Hypothalamus (tissue), 51 donors: ENCODE measurements around the gene ARHGAP10.

Experiments
- DNase-seq, 51 donors: peaks; one replicate each; lab custom pipeline; 2025; lab: John Stamatoyannopoulos, UW

The ARHGAP10 gene

DNA sequence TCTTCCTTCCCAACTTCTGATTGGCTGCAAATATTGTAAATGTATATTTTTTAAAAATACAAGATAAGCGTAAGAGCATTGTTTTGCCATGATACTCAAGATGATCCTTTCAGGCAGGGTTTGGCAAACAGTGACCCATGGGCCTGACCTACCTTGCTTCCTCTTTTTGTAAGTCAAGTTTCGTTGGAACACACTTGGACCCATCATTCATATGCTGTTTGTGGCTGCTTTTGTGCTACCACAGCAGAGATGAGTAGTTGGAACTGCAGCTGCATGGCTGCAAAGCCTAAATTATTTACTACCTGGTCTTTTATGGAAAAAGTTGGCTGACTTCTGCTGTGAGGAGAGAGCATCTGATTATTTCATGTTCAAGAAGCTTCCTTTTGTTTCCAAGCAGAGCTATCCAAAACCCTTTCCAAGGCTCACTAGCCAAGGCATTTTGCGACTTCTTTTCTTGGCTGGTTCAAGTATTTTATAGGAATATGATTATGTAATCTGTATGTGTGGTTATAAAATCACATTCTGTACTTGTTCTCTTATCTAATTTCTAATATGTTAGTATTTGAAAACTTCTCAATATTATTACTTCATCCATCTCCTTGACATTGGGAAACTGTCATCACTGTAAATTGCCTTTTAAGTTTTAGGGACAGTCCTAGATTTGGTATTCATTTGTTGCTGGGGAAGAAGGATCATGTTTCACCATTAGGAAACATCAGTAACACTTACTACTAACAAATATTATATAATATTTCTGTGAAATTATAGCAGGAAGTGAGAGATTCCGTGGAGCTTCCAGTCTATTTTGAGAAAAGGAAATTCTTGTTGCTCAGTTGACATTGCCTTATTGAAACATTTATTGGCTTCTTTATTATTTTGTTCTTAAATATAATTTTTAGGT is 109.2 kb downstream of the ARHGAP10 start:
- DNase-seq = no peak

- peak in 3 of 51 donors; percentile 35 to 43 (median 36) for DNase-seq
These were observed 110.7 kb downstream of the ARHGAP10 start for GRCh38 chr4:147842573-147842972.

DNA sequence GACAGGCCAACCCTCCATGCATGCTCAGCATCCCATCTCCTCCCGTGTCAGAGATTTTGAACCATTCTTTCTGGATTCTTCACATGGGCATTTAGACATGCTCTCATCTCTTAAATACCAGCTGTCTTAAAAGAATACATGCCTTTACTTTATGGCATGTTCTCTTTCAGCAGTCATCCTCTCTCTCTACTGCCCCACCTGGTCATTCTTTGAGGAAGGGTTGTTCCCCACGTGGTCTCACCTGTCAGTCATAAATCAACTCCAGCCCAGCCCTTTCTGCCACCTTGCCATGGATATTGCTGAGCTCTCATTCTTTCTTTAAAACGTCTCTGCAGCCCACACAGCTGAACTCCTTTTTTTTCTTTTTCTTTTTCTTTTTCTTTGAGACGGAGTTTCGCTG is 111.3 kb downstream of the ARHGAP10 start:
- DNase-seq = no peak

DNA sequence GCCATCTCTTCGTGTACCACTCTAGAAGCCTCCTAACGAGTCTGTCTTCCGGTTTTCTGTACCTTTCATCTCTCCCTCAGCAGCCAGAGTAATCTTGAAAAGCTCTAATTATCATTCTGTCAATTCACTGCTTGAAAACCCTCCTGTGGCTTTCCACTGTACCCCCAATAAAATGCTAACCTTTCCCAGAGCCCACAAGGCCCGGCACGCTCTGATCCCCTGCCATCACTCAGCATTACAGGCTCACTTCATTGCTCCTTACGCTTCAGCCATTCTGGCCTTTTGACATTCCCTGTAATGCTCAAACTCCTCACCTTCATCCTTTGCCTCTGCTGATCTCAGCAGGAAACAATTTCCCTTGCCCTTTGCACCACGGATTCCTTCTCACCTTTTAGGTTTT is 112.9 kb downstream of the ARHGAP10 start:
- DNase-seq = no peak

- no peak for DNase-seq
These were observed 114.6 kb downstream of the ARHGAP10 start for GRCh38 chr4:147846318-147847155.

DNA sequence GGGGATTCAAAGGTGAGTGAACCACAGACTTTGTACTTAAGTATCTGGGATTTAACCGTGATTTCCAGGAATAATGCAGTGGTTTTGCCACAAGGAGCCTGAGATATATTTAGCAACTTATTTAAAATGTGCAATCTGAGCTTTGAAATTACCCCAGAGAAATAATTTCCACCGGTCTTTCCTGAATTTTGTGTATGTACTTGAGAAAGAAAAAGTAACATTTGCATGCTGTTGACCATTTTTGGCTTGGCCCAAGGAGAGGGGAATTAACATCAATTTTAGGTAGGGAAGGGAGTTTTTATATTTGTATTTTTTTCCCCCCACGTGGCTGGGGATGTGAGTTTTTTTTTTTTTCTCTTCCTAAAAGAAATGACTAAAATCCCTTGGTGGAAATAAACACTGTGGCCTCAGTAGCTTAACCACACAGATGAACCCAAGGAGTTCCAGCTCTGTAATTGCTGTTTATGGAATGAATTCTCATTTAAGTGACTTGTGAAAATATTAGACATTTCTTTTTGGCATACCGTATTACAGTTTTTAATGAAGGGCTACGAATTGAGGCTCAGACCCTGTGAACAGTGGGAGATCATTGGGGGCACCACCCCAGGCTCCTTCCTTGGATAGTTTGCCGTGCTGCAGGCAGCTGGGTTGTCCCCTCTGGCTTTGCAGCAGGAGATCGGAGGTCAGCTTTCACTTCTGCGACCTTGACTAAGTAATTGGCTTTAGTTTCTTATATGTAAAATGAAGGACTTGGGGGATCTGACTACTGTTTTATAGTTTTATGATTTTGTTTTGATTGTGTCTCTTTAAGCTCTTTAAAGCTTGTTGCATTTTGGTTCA is 116.1 kb downstream of the ARHGAP10 start:
- DNase-seq = no peak

DNA sequence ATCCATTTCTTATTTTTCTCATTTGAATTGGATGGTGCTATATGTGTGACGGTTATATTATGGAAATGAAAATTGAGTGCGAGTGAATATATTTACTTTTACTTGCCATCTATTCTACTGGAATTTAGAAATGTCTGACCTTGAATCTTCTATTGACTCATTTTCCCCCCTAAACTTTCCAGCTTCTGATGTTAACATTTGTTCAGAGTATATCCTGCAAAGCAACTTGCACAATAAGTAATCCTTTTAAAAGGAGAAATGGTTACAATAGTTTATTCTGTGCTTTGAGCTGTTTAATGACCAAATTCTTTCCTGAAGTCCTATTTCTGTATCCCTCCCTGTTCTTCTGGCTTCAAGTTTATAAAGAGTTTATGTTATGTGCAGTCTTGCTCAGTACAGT is 116.7 kb downstream of the ARHGAP10 start:
- no peak for DNase-seq

- no peak for DNase-seq
These were observed 119.2 kb downstream of the ARHGAP10 start for GRCh38 chr4:147851135-147851534.

DNA sequence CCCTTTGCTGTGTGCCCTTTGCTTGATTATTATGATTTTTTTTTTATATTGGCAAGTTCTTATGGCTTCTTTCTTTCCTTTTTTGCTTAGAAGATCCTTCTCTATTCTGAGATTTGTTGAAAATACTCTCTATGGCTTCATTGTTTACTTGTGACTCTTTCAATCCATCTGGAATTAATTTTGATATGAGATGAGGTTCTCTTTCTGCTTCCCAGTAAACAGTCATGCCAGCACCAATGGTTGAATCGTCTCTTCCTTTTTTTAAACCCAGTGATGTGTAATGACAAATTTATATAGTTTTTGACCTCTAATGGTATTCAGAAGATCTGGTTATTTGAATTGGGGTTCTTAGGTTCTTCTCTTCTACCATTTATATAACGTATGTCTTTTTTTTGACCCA is 121.8 kb downstream of the ARHGAP10 start:
- DNase-seq = no peak

DNA sequence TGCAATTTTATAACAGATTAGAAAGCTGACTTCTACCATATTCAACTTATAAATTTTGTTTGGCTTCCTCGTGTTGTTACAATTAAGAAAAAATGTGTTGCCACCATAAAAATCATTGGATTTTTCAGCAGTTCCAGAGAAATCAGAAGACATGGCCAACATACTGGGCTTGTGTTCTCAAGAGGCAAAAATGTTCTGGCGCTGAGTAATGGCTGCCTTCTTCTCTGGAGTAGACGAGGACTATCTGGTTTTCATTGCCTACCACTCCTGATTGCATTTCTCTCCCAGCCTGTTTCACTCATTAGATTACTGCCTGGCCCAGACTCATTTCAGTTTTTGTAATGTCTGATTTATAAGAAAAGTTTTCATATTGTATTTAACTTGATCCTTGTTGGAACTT is 122.3 kb downstream of the ARHGAP10 start:
- no peak for DNase-seq

DNA sequence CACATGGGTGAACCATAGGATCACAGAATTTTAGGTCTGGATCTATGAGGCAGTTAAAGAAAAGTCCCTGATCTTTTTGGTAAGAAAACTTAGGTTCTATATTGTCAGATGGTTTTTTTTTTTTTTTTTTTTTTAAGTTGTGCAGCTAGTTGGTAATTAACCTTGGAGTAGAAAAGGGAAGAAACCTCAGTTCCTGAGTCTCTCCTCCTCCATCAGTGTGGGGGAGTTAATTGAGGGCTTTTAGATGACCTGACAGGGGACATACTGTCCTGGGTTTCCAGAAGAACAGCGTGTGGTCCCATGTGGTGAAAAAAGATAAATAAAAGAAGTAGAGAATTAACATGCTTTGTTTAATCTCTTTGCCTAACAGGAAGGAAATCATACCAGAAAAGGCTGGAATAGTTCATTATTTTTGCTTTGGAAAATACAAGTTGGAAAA is 123.7 kb downstream of the ARHGAP10 start:
- no peak for DNase-seq

DNA sequence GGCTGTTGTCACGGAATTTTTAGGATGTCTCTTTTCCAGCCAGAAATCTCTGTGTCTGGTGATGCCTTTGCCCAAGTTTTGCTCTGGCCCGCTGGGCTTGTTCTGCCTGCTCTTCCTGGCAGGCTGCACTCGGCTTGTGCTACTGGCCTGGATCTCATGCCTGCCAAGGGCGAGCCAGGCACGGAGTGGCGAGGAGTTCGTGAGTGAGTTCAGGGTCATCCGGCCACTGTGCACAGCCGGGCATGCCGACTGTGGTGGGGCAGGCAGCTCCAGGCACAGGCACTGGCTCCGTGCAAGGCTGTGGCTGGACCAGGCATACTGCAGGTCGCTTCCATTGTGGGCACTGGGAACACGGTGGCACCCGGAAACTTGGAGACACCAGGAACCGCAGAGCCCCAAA is 129.1 kb downstream of the ARHGAP10 start:
- DNase-seq = peak in 3 of 51 donors; percentile 3 to 7 (median 3)

- DNase-seq = no peak
These were observed 130.3 kb downstream of the ARHGAP10 start for GRCh38 chr4:147862043-147862692.

- DNase-seq = no peak
These were observed 131.3 kb downstream of the ARHGAP10 start for GRCh38 chr4:147863111-147863747.

DNA sequence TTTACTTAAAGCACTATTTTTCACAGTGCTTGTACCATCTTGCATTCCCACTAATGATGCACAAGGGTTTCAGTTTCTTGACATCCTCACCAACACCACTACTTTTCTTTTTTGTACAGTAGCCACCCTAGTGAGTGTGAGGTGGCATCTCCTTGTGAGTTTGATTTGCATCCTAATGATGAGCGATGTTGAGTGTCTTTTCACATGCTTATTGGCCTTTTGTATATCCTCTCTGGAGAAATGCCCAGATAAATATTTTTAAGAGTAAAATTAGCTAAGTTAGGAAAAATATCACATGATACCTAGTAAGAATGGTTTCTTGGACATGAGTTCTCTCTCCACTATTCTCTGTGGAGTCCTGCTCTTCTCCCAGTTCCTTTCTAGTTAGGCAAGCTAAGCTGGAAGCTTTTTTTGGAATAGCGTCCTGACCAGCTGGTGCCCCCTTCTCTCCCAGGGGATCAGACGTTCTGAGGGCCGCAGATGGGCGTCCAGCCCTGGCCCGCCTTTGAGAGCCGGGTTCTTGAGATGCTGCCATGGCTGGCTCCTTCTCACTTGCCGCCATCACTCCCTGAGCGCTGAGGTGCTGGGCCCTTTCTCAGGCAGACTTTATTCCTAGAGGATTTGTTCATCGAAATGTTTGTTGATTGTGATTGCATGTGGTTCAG is 132.1 kb downstream of the ARHGAP10 start:
- no peak for DNase-seq

- no peak for DNase-seq
These were observed 132.7 kb downstream of the ARHGAP10 start for GRCh38 chr4:147864607-147865006.

DNA sequence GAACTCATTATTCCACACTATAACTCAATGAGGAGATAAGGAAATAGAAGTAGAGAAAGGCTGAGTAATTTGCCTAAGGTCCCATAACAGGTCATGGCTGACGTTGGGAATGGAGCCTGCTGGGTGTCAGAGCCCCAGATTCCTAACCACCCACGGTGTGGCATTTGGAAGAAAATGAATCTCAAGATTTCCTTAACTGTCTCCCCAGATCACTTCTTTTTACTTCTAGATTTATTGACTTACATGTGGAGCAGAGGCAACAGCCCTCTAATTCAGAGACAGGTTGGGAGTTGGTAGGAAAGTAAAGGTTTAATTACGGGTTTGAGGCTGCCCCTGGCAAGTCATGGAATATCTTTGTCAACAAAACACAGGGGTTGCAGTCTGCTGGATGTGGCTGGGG is 134.0 kb downstream of the ARHGAP10 start:
- DNase-seq = no peak

- peak in 50 of 51 donors; percentile 15 to 99 (median 76) for DNase-seq
These were observed 134.8 kb downstream of the ARHGAP10 start for GRCh38 chr4:147866532-147867271.
